ENCODE data around the gene LMO4.

Gene LMO4

DNA sequence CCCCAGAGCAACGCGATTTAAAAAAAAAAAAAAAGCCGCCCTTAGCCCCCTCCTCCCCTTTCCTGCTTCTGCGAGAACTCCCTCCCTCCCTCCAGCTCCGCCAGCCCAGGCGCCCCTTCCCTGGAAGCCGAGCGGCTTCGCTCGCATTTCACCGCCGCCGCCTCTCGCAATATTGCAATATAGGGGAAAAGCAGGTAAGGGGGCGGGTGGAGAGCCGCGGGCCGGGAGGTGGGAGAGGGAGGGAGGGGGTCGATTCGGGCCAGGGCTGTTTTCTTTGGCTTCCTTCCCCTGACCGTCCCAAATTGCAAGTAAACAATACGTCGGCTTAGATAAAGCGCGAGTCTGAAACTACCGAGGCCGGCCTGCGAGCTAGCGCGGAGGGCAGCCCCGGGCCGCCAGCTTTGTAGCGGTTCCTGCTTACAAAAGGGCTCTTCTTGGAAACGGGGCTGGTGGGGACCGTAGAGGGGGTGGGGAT is 408 bp downstream of the LMO4 start:
- peak; percentile 30 for DNase-seq

GRCh38 chr1:87329526-87330056 is 911 bp downstream of the LMO4 start:
- peak; percentile 28 for DNase-seq

DNA sequence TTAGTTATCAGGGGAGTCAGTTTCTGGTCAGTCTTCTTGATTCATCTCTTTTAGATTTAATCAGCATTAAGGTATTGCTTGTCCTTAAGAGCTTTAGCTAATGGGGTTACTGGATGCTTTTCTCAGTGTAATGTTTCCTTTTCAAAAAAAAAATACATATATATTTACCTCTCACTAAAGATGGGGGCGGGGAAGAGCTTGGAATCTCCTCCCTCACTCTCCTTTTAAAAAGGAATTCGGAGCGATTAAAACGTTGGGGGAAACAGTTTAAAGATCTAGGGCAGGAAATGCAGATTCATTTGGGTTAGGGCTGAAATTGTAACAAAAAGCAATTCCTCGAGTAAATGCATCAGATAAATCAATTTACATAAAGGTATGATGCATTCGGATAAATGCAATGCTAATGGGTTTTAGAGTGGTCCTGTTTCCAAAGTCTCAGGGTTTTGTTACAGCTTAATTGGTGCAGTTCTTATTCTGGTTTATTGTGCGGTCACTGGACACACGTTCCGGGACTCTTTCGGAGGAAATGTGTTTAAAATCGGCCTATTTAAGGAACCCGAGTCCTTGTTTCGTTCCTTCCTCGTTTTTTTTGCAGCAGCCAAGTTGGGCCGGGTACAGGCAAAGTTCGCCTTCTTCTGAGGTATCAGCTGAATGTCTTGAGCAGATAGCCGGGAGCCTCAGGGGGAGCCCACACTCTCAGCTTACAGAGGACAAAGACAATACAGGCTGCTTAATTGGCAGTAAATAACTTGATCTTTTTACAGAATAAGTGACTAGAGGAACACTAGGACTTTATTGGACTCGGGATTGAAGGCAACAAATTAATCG is 1.6 kb downstream of the LMO4 start:
- DNase-seq, result peak; percentile 42

DNA sequence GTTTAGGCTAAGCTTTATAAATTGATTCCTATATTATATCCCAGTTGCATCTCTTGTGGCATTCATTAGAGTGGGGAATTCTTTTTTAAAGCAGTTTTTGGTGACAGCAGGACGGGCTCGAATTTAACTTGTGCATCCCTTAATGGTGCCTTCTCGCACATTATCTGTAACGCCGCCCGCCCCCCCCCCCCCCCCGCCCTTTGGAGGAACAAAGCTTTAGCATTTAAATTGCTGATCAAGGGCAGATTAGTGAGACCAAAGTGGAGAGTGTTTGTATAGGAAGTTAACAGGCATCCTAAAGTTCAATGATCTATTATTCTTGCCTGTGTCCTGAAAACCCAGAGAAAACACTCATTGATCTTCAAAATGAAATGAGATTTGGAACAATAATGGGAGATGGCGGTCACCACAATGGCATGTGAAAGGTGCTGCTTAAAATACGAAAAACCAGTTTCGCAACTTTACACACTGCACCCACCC is 2.2 kb downstream of the LMO4 start:
- DNase-seq, result no peak

- DNase-seq, result peak; percentile 62
These were observed 2.9 kb downstream of the LMO4 start for GRCh38 chr1:87331365-87332241.

DNA sequence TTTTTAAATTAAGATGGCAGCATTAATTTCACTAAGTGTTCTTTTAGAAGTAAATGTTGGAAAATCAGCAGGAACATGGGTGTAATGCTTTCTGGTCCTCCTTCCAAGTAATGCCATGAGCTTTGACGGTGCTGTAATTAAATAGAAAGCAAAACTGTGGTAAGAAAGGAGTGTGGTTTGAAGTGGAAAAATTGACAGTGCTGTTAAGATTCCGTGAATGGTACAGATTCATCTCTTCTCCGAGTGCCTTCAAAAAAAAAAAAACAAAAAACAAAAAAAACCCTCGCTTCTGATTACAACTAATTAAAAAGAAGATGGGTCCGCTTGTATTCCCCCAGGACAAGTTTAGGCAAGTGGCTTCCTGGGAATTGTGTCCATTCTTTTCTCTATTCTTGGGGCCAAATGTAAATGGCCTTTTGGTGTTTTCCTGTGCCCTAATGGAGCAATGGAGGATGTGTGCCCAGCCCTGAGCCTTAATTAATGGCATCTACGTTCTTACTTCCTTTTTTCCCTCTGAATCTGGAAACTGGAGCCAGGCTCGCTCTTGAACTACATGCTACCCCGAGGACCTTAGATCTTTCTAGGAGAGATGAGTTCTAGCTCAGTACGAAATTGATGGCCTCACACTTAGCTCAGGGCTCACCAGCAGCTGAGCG is 5.1 kb downstream of the LMO4 start:
- DNase-seq, result no peak

GRCh38 chr1:87334351-87335174 is 5.9 kb downstream of the LMO4 start:
- peak; percentile 27 for DNase-seq

GRCh38 chr1:87335175-87335884 is 6.7 kb downstream of the LMO4 start:
- peak; percentile 61 for DNase-seq

- no peak for DNase-seq
These were observed 8.0 kb downstream of the LMO4 start for GRCh38 chr1:87336623-87337067.

- no peak for DNase-seq
These were observed 8.9 kb downstream of the LMO4 start for GRCh38 chr1:87337606-87338005.

- no peak for DNase-seq
These were observed 9.9 kb downstream of the LMO4 start for GRCh38 chr1:87338566-87338965.

GRCh38 chr1:87344231-87344630 is 15.6 kb downstream of the LMO4 start:
- no peak for DNase-seq

DNA sequence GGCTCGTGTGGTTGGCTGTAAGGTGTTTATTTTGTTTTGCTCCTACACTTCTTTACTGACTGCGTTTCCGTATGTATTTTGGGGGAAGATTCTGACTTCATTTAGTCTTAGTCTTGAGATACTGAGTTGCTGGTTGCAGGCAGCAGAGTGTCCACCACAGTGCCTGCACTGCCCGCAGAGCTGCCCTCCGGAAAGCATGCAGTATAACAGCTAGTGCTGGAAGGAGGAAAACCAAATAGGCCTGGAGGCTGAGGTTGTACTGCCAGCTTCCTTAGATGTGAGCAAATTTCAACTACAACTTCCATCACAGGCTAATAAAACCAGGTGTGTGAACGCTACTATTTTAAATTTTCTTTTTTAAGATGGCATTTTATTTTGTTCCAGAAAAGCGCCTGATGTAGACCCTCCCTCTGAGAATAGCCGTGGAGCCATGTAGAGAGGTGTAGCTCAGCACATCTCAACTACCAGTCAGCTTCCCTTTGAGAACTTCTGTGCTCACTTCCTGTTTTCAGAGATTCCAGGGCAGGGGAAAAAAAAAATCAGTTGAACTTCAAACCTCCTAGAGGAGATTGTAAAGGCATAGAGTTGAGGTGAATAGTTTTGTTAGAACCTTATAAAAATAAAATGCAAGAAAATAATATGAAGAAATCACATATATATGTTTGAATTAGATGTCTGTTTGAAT is 17.6 kb downstream of the LMO4 start:
- DNase-seq, result no peak

DNA sequence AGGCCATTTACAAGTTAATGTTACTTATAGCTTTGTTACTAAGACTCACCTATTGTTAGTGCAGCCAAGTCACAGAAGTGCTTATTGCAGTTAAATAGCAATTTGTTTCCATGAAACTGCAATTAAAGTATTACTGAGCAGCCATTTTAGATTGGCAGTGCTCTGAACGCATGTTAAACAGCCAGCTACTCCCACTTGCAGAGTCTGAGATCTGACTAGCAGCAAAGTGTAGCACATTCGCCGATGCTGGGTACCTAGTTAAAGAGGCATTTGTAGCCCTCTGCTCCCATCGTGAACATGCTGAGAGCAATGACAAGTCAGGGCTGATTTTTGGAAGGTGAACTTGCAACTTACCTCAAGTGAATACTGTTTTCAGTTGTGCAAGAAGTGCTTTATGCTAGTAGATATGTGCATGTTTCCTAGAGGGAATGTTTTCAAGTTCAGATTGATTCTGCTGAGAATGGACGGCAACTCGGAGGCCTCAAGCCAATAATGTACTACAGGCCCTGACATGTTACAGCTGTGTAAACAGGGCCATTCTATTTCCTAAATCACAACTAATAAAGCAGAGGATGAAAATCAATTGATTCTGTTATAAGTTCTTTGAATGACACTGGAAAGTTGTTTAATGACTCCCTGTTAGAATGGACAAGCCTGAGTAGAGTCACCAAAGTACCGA is 19.8 kb downstream of the LMO4 start:
- DNase-seq, result no peak

DNA sequence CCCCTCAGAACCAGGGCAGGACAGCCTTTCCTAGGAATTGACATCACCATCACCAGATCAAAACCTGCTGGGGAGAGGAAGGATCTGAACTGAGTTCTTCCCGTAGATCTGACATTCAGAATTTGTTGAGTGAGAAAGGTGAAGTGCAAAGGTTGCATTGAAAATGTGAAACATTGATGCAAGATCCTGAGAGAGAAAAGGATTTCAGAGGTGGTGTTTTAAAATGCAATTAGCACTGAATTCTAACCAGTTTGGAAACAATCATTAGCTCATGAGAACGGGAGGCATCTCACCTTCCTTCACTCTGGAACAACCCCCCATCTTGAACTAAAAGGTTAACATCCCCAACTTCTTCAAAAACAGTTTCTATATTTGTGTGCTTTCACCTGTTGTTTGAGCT is 20.4 kb downstream of the LMO4 start:
- DNase-seq, result no peak

DNA sequence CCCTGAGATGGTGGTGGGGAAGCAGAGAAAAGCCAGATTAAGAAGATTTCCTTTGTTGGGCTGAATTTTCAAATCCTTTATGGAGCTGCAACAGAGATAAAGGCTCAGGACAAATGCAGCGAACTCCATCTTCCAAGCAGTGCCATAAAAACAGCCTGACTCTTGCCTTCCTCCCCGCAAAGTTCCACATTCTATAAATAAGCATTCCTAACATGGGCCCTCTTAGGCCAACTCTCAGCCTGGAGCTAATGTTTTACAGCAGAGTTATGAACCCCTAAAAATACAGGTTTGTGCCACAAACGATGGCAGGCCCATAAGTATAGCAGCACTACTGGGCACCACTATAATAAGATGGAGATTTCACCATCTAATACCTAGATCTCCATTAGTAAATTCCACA is 27.2 kb downstream of the LMO4 start:
- no peak for DNase-seq

GRCh38 chr1:87356591-87356990 is 27.9 kb downstream of the LMO4 start:
- DNase-seq, result no peak

DNA sequence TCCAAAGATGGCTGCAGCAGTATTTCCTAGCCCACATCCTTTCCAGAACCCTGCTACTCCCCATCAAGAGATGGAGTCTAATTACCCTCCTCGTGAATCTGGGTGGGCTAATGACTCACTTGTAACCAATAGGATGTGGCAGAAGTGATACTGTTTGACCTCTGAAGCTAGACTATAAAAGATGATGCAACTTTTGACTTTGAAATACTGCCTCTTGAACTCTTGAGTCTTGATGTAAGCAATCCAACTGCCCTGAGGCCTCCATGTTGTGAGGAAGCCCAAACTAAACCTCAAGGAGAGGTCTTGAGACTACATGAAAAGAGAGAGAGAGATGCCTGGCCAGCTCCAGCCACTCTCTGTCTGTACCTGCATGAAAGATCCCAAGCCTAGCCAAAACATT is 29.5 kb downstream of the LMO4 start:
- peak; percentile 33 for DNase-seq

DNA sequence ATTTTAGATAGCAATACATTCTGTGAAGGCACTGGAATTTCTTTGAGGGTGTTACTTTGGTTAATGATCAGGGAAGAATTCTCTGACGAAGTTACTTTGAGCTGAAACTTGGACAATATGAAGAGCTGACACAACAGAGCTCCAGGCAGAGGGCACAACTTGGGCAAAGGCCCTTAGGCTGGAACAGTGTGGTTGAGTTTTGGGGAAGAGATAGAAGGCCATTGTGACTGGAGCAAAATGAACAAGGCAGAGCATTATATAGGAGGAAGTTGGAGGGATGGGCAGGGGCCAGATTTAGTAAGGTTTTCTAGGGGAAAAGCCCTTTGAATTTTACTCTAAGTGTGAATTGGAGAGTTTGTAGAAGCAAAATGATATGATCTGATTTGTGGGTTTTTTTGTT is 30.9 kb downstream of the LMO4 start:
- DNase-seq, result no peak

All from HCEC 1CT (cell line).